OCI-LY1 (cell line): ENCODE data around the gene CRMP1.

Experiments used
- EZH2 ChIP-seq: fragments of 200-600 bp; sonication (generic), shearing (Covaris generic); IDR thresholded peaks from 2 replicates; pipeline ENCODE4 v1.8.0; 2017; ENCODE audit warnings: borderline replicate concordance, mixed run types, mild to moderate bottlenecking, antibody characterized with exemption, low read length, moderate library complexity, mixed read lengths
- TF ChIP-seq, protein P1 (sequence below): fragments of 200-600 bp; sonication (generic), shearing (Covaris generic); IDR thresholded peaks from 2 replicates; pipeline ENCODE4 v1.5.1; 2017; ENCODE audit warnings: mild to moderate bottlenecking, antibody characterized with exemption, low read length, moderate library complexity, mixed read lengths

DNA sequence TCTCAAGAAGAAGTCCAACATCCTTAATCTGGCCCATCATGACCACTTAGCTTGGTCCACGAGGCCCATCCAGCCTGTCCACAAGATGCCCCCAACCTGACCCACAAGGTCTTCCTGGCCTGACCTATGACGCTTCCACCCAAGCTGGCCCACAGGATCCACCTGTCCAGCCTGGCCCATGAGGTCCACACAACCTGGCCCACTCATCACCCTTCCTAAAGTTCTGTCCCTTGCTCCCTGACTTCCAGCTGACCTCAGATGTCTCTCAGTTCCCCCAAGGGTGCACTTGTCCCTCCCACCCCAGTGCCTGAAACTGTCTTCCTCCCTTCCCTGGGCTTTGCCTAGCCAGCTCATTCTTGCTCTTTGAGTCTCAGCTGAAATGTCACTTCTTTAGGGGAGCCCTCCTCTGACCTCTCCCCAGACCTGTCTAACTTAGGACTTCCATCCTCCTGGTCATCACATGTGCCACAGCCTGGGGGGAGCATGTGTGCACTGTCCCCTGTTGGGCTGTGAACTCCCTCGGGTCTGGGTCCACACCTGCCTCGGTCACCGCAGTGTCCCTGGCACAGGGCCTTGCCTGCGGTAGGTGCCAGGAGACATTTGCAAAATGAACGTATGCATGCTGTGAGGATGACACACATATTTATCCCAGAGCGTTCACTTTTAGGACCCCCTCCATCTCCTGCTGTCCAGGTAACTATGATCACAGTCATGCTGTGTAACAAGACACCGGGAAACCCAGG is 120.2 kb downstream of the CRMP1 start:
- no peak for TF ChIP-seq EZH2
- TF ChIP-seq, protein P1, sequence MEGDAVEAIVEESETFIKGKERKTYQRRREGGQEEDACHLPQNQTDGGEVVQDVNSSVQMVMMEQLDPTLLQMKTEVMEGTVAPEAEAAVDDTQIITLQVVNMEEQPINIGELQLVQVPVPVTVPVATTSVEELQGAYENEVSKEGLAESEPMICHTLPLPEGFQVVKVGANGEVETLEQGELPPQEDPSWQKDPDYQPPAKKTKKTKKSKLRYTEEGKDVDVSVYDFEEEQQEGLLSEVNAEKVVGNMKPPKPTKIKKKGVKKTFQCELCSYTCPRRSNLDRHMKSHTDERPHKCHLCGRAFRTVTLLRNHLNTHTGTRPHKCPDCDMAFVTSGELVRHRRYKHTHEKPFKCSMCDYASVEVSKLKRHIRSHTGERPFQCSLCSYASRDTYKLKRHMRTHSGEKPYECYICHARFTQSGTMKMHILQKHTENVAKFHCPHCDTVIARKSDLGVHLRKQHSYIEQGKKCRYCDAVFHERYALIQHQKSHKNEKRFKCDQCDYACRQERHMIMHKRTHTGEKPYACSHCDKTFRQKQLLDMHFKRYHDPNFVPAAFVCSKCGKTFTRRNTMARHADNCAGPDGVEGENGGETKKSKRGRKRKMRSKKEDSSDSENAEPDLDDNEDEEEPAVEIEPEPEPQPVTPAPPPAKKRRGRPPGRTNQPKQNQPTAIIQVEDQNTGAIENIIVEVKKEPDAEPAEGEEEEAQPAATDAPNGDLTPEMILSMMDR: no peak
